HG03575 (cell line): ENCODE measurements around the gene CLEC4G.
"Not testable (repeated sequence)": the region's sequence is repeated elsewhere in the genome, so short reads cannot be mapped to it uniquely, and the experiment has no call there.

Source experiments
- ATAC-seq: cut with Tn5 transposase; IDR thresholded peaks from one replicate; pipeline ENCODE4 v1.9.1; 2021; ENCODE audit not compliant: unreplicated experiment, insufficient number of reproducible peaks, low FRiP score; ENCODE audit errors: extremely low read depth

The CLEC4G gene, protein sequence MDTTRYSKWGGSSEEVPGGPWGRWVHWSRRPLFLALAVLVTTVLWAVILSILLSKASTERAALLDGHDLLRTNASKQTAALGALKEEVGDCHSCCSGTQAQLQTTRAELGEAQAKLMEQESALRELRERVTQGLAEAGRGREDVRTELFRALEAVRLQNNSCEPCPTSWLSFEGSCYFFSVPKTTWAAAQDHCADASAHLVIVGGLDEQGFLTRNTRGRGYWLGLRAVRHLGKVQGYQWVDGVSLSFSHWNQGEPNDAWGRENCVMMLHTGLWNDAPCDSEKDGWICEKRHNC

DNA sequence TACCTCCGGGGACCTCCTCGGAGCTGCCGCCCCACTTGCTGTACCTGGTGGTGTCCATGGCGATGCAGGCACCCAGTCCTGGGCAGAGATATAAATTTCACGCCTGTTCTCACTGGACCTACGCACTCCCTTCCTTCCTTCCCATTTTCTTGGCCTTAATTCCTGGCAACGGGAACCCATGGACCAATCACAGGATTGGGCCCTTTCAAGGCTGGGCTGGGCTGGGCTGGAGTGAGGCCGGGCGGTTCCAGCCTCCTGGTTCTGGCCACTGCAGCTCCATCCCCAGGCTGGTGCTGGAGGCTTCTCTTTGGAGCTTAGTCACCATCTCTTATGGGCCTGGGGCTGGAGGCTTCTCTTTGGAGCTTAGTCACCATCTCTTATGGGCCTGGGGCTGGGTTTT is at the start of gene CLEC4G:
Gene CLEC4G, minus strand, starts transcription at position 66 of the 400 bp plus-strand sequence. Its CDS starts 8 bp downstream, at position 58.
- ATAC-seq, result no peak

DNA sequence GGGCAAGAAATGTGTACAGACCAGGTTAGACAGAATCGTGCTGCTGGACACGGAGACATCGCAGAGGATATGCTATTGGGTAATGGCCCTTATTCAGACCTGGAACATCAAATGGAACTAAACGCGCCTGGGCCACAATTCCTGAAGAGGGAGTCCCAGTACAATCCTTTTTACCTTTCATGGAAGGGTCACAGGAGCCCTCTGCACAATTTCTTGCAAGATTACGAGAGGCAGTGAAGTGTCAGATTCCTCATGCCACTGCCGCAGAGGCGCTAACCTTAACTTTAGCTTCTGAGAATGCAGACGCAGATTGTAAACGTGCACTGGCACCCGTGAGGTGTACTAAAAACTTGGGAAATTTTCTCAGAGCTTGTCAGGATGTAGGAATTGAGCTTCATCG is 49.2 kb upstream of the CLEC4G start:
- no peak for ATAC-seq

DNA sequence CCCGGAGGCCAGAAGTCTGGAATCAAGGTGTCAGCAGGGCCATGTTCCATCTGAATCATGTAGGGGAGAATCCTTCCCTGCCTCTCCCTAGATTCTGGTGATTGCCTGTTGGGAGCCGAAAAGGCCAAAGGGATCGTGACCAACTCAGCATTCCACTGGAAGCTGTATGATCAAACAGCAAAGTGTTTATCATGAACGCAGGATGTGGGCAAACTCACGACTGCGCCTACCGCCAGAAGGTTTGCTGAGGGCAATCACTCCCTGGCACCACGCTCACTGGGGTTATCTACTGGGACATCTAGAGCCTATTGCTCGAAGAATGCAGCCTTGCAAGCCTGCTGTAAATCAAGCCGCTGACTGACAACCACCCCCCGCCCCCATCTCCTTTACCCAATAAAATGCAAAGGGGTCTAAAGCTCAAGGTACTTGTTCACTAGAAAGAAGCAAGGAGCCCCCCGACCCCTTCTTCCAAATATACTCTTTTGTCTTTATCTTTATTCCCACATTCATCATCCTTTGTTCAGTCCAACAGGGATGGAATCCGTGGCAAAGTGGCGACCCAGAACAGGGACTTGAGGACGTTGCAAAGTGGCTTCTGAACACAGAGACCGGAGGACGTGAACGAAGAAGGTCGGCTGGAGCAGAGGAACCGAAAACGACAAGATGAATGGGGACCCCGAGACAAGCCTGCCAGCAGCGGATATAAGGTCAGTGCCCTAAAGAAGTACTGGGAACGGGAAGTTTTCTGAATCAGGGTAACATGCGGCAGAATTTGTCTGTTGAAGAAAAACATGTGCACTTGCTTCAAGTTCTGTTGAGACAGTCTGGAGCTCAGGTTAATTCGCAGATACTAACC is 47.9 kb upstream of the CLEC4G start:
- no peak for ATAC-seq

DNA sequence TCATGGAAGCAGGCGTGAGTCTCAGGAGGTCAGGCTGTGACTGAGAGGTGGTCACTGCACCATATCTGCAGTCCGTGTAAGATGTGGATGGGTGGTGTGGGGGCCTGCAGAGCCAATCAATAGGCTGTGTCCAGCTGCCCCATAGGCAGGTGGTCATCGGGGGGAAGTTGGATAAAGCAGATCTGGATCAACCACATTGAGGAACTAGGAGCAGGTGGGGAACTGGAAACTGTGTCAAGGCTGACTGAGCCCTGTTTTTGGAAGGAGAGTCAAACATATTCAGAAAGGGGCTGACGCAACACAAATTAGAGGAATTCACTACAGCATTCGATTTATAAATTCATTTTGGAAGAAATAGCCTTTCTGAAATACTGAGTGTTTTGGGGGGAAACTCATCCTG is 46.2 kb upstream of the CLEC4G start:
- no peak for ATAC-seq

DNA sequence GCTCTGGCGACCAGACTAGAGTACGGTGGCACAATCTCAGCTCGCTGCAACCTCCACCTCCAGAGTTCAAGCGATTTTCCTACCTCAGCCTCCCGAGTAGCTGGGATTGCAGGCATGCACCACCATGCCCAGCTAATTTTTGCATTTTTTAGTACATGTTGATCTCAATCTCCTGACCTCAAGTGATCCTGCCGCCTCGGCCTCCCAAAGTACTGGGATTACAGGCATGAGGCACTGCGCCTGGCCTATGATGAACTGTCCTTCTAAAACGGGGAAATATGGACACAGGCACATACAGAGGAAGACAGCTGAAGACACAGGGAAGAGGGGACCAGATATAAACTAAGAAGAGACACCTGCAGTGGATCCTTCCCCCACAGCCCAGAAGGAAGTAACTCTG is 43.9 kb upstream of the CLEC4G start:
- ATAC-seq, result no peak

DNA sequence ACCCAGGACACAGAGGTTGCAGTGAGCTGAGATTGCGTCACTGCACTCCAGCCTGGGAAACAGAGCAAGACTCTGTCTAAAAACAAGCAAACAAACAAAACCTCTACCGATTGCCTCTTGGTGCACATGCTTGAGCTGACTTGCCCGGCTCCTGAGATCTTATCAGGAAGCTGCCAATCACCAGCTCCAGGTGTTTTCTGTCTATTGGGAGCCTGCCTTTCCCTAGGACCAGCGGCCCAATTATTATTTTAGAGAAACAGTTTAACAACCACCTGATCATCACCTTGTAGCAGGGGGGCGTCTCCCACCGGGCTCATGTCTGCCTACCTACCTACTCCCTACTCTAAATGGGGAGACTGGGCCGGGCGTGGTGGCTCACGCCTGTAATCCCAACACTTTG is 41.9 kb upstream of the CLEC4G start:
- ATAC-seq, result no peak

DNA sequence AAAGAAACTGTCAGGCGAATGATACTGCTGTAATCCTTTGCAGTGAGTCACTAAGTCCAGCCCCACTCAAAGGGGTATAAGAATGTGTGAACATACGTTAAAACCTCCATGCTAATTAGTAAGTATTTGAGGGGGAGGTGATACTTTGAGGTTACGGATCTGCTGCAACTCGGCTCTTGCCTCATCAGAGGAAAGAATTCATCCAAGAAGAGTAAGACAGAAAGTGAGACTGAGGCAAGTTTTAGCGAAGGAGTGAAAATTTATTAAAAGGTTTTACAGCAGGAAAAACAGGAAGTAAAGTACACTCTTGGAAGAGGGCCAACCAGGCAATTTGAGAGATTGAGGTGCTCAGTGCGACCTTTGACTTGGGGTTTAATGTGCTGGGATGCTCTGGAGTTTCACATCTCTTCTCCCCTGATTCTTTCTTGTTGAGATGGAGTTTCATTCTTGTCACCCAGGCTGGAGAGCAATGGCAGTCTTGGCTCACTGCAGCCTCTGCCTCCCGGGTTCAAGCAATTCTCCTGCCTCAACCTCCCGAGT is 40.9 kb upstream of the CLEC4G start:
- ATAC-seq, result no peak

DNA sequence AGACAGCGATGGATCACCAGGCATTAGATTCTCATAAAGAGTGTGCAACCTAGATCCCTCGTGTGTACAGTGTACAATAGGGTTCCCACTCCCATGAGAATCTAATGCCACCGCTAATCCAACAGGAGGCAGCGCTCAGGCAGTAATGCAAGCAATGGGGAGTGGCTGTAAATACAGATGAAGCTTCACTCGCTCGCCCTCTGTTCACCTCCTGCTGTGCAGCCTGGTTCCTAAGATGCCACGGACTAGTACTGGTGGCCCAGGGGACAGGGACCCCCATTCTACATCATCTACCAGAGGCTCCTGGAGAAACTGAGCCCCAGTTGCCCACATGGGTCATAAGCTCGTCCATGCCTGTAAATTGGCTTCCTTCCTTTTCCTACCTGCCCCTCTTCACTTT is 39.2 kb upstream of the CLEC4G start:
- no peak for ATAC-seq

DNA sequence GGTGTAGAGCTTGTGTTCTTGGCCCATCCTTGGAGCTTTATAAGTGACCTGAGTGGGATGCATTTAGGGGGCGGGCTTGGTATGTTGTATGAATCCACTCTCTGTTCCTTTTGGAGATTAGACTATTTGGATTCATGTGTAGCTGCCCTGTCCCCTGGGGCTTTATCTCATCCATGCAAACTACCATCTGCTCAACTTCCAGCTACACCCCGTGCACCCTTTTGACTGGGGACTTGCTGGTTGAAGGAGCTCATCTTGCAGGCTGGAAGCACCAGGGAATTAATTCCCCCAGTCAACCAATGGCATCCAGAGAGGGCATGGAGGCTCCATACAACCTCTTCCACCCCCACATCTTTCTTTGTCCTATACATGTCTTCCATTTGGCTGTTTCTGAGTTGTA is 37.3 kb upstream of the CLEC4G start:
- ATAC-seq, result no peak

DNA sequence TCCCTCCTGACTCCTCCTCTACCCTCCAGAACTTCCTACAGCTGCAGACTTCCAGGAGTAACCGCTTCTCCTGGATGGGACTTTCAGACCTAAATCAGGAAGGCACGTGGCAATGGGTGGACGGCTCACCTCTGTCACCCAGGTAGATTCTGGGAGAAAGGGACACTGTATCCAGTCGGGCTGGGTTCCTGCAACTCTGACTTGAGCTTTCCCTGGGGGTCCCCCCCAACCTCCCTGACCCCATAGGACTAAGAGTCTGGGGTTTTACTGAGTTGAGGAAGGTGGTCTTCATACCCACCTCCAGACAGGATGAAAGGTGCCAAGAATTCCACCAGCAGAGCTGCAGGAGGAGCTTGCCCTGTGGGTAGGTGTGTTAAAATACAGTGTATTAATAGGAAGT is 35.6 kb upstream of the CLEC4G start:
- no peak for ATAC-seq

DNA sequence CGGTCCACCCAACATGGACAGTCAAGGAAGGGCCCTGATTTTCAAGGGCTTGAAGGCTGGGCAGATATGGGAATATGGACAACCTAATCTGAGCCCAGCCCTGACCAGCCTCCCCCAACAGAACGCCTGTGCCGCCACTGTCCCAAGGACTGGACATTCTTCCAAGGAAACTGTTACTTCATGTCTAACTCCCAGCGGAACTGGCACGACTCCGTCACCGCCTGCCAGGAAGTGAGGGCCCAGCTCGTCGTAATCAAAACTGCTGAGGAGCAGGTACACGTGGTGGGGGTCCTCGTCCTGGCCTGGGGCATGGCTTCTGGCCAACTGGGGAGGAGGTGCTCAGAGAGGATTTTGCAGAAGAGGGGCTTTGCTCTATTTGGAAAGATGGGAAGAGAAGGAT is 34.6 kb upstream of the CLEC4G start:
- ATAC-seq, result no peak

DNA sequence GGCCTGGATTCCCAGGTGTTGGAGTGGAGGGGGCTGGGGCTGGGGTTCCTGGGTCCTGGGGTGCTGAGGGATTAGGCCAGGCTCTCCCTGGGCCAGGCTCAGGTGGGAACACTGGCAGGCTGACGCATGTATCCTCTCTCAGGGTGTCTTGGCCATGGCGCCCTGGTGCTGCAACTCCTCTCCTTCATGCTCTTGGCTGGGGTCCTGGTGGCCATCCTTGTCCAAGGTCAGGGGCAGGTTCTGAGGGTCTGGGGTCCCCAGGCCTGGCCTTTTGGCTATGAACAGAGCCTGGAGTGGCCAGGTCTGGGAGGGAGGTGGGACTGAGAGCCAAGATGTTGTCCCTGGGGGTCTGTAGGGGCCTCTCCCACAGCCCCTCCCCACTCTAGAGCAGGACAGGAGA is 33.1 kb upstream of the CLEC4G start:
- ATAC-seq, result not testable (repeated sequence)

DNA sequence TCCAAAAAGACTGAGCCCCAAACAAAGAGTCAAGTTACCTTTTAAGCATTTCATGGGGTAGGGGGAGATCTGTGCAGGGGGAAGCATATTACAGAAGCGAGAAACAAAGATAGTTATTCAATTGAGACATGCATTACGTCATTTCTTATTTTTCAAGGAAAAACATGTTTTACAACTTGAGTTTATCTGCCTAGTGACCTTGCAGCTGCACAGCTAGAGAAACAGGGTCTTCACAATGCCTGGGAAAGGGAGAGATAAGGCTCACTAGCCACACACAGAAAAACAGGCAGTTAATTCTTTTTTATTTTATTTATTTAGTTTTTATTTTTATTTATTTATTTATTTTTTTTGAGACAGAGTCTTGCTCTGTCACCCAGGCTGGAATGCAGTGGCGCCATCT is 32.2 kb upstream of the CLEC4G start:
- ATAC-seq, result not testable (repeated sequence)

DNA sequence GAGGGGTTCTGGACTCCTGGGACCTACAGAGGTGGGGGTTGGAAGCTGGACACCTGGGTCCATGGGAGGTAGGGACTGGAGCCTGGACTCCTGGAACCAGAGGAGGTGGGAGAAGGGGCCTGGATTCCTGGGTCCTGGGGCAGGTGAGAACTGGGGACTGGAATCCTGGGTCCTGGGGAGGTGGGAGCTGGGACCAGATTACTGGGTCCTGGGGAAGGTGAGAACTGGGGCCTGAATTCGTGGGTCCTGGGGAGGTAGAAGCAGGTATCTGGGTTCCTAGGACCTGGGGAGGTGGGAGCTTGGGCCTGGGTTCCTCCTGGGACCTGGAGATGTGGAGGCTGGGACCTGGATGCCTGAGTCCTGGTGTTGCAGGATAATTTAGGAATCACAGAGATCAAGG is 31.8 kb upstream of the CLEC4G start:
- no peak for ATAC-seq

DNA sequence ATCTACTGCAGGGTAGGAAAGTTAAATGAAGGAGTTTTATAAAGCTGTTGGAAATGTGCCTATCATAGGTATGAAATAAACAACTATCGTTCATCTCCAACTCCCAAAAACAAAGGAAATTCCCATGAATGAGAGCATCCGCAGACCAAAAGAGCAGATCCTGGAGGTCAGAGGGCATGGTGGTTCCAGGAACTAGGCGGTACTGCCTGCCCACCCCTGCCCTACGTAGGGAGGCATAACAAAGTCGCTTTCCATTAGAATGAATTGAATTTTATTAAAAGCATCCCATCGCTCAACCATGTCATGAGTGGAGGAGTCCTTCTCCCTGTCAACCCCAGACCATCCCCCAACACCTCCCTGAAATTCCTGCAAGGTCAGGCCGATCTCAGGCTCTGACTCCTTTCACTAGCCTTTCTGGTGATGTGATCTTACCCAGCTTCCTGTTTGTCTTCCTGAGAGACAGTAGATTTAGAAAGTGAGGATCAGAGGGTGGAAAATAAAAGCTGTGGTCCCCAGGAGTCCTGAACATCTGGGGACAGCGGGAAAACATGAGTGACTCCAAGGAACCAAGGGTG is 30.9 kb upstream of the CLEC4G start, which contains the start of gene CLEC4M:
Gene CLEC4M, plus strand, starts transcription at position 525 of the 575 bp plus-strand sequence. Its CDS starts 24 bp downstream, at position 549.
- no peak for ATAC-seq

DNA sequence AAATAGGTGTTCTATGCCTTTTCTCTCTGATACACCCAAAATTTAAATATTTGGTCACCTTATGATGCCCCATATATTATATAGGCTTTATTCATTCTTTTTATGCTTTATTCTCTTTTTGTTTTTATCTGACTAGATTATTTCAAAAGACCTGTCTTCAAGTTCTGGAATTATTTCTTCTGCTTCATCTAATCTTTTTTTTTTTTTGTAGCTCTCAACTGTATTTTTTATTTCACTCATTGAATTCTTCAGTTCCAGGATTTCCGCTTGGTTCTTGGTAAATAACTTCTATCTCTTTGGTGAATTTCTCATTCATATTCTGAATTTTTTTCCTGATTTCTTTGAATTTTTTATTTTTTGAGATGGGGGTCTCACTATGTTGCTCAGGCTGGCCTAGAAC is 27.2 kb upstream of the CLEC4G start:
- ATAC-seq, result no peak

DNA sequence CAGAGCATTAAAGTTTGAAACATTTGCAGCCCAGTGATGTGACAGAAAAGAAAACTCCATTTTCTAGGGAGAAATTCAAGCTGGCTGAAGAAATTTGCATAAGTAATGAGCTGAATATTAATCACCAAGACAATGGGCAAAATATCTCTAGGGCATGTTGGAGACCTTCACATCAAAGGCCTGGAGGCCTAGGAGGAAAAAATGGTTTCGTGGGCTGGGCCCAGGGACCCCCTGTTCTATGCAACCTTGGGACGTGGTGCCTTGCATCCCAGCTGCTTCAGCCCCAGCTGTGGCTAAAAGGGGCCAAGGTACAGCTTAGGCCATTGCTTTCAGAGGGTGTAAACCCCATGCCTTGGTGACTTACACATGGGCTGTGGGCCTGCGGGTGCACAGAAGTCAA is 25.4 kb upstream of the CLEC4G start:
- ATAC-seq, result no peak

DNA sequence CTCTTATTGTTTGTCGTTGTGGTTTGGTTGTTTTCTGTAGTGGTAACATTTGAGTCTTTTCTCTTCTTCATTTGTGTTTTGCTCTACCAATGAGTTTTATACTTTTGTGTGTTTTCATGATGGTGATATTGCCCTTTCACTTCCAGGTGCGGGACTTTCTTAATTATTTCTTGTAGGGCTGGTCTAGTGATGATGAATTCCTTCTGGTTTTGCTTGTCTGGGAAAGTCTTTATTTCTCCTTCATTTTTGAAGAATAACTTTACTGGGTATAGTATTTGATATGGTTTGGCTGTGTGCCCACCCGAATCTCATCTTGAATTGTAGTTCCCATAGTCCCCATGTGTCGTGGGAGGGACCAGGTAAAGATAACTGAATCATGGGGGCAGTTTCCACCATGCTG is 24.3 kb upstream of the CLEC4G start:
- no peak for ATAC-seq

DNA sequence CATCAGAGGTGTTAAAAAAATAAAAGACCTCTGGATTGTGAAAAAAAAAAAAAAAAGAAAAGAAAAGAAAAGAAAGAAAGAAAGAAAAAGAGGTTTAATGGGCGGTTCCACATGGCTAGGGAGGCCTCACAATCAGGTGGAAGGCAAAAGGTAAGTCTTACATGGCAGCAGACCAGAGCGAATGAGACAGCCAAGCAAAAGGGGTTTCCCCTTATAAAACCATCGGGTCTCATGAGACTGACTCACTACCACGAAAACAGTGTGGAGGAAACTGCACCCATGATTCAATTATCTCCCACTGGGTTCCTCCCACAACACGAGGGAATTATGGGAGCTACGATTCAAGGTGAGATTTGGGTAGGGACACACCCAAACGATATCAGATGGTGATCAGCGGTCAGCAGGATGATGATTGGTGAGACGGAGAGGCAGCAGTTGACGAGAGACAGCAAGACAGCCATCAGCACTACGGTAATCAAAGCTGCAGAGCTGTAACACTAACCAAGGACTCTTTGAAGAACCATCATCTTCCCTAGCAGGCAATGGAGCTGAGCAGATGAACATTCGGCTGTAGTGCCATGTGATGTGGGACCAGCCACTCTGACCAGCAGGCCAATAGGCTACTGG is 19.4 kb upstream of the CLEC4G start:
- ATAC-seq, result no peak
